MCF 10A (cell line): ENCODE results near the gene PLEKHB1. TPM values are rescaled to one million over a fixed set of nuclear protein-coding genes. Genes with fewer than 3 reads are reported as not detected.

Source experiments
- BruUV-seq: library from RNA; stranded (reverse); fragments of 400-500 nt; replicated peaks from 2 replicates; lab custom pipeline; 2021; lab: Mats Ljungman, UMichigan
- CTCF ChIA-PET: fragments of 300-600 bp; sonication (Branson Sonifier 250); formaldehyde crosslinking; extraction: SDS; loops from one replicate; lab custom pipeline; 2021; ENCODE audit warnings: antibody characterized with exemption, inconsistent platforms; lab: Yijun Ruan, JAX
- POLR2A ChIA-PET: fragments of 300-600, 350-650 bp; sonication (Branson Sonifier 250); formaldehyde crosslinking; extraction: SDS; loops from one replicate; lab custom pipeline; 2020; ENCODE audit warnings: antibody characterized with exemption, inconsistent platforms; lab: Yijun Ruan, JAX
- DNase-seq: peaks from one replicate; pipeline ENCODE4 v3.0.0-alpha.2; 2018; ENCODE audit not compliant: unreplicated experiment
- H3K27ac Mint-ChIP-seq: one replicate; pipeline ENCODE4 v1.8.0; 2022; ENCODE audit warnings: mild to moderate bottlenecking, low read depth, mixed read lengths; ENCODE audit not compliant: unreplicated experiment
- H3K27me3 Mint-ChIP-seq: one replicate; pipeline ENCODE4 v1.8.0; 2022; ENCODE audit warnings: mixed read lengths; ENCODE audit not compliant: insufficient read depth, unreplicated experiment
- H3K36me3 Mint-ChIP-seq: one replicate; pipeline ENCODE4 v1.8.0; 2022; ENCODE audit warnings: mild to moderate bottlenecking, moderate library complexity, mixed read lengths; ENCODE audit not compliant: insufficient read depth, unreplicated experiment
- H3K4me1 Mint-ChIP-seq: one replicate; pipeline ENCODE4 v1.8.0; 2022; ENCODE audit warnings: mixed read lengths; ENCODE audit not compliant: insufficient read depth, unreplicated experiment
- H3K4me3 Mint-ChIP-seq: one replicate; pipeline ENCODE4 v1.8.0; 2022; ENCODE audit warnings: mild to moderate bottlenecking, moderate library complexity, mixed read lengths; ENCODE audit not compliant: unreplicated experiment
- H3K9me3 Mint-ChIP-seq: one replicate; pipeline ENCODE4 v1.8.0; 2022; ENCODE audit warnings: mixed read lengths; ENCODE audit not compliant: unreplicated experiment
- intact Hi-C: fragments of 100-400 bp; cut with micrococcal nuclease; formaldehyde crosslinking; loops from 2 replicates; pipeline ENCODE4 v1.14.1; 2022
- total RNA-seq: library from RNA; stranded (reverse); gene quantifications from 2 replicates; pipeline ENCODE4 v1.2.3, GENCODE V29; 2022
- TF ChIP-seq, protein P1 (sequence below): fragments of 200-600 bp; IDR thresholded peaks from one replicate; pipeline ENCODE4 v1.8.0; 2022; ENCODE audit warnings: antibody characterized with exemption, mild to moderate bottlenecking; ENCODE audit not compliant: unreplicated experiment

PLEKHB1 gene
- total RNA-seq, 1 experiment from 2014 or later = not detected

- ChIA-PET CTCF (interaction anchor here (1.2 kb wide), 1 partner anchor 28 kb away, joined by 7 read pairs; no protein-coding TSS in a partner anchor), POLR2A (interaction anchor here (0.6 to 0.7 kb wide), 2 partner anchors 99 to 227 kb away, joined by 3 to 4 read pairs; no protein-coding TSS in a partner anchor)
- DNase-seq = no peak
- intact Hi-C loops = no loop called here
- TF ChIP-seq, protein P1, sequence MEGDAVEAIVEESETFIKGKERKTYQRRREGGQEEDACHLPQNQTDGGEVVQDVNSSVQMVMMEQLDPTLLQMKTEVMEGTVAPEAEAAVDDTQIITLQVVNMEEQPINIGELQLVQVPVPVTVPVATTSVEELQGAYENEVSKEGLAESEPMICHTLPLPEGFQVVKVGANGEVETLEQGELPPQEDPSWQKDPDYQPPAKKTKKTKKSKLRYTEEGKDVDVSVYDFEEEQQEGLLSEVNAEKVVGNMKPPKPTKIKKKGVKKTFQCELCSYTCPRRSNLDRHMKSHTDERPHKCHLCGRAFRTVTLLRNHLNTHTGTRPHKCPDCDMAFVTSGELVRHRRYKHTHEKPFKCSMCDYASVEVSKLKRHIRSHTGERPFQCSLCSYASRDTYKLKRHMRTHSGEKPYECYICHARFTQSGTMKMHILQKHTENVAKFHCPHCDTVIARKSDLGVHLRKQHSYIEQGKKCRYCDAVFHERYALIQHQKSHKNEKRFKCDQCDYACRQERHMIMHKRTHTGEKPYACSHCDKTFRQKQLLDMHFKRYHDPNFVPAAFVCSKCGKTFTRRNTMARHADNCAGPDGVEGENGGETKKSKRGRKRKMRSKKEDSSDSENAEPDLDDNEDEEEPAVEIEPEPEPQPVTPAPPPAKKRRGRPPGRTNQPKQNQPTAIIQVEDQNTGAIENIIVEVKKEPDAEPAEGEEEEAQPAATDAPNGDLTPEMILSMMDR = no peak
- Mint-ChIP-seq H3K4me1 (no peaks in the 10 kb centered on the region), H3K27me3 (peaks cover 14% of the 10 kb centered on the region), H3K36me3 (no peaks in the 10 kb centered on the region), H3K9me3 (no peaks in the 10 kb centered on the region), H3K4me3 (no peak overlapping the region), H3K27ac (no peak overlapping the region)
- no TSS peak for BruUV-seq
Measured at GRCh38 chr11:73653996-73654395, 7.6 kb downstream of the PLEKHB1 start.

GRCh38 chr11:73654482-73655021 lies 8.2 kb downstream of the PLEKHB1 start:
- TF ChIP-seq, protein P1 = no peak
- H3K27ac Mint-ChIP-seq = no peak overlapping the region
- no peak overlapping the region for H3K4me3 Mint-ChIP-seq
- BruUV-seq = no TSS peak
- ChIA-PET CTCF (interaction anchor here (1.2 to 1.4 kb wide), 2 partner anchors 29 to 303 kb away, joined by 7 to 12 read pairs; no protein-coding TSS in a partner anchor), POLR2A (interaction anchor here (0.6 kb wide), 2 partner anchors 98 to 968 kb away, joined by 3 read pairs; no protein-coding TSS in a partner anchor)
- no peaks in the 10 kb centered on the region for H3K36me3 Mint-ChIP-seq
- H3K27me3 Mint-ChIP-seq = peaks cover 8% of the 10 kb centered on the region
- no peak for DNase-seq
- no peaks in the 10 kb centered on the region for H3K4me1 Mint-ChIP-seq
- H3K9me3 Mint-ChIP-seq = no peaks in the 10 kb centered on the region
- intact Hi-C loops = no loop called here

GRCh38 chr11:73655686-73656085 lies 9.3 kb downstream of the PLEKHB1 start:
- TF ChIP-seq, protein P1 = no peak
- no peaks in the 10 kb centered on the region for H3K36me3 Mint-ChIP-seq
- no TSS peak for BruUV-seq
- H3K4me1 Mint-ChIP-seq = no peaks in the 10 kb centered on the region
- CTCF ChIA-PET = interaction anchor here (0.6 to 1.4 kb wide), 3 partner anchors 120 to 305 kb away, joined by 3 to 12 read pairs (median 4); no protein-coding TSS in a partner anchor
- H3K9me3 Mint-ChIP-seq = no peaks in the 10 kb centered on the region
- no peaks in the 10 kb centered on the region for H3K27me3 Mint-ChIP-seq
- no peak overlapping the region for H3K4me3 Mint-ChIP-seq
- intact Hi-C loops = no loop called here
- POLR2A ChIA-PET = no interaction called here
- DNase-seq = no peak
- H3K27ac Mint-ChIP-seq = no peak overlapping the region

DNA sequence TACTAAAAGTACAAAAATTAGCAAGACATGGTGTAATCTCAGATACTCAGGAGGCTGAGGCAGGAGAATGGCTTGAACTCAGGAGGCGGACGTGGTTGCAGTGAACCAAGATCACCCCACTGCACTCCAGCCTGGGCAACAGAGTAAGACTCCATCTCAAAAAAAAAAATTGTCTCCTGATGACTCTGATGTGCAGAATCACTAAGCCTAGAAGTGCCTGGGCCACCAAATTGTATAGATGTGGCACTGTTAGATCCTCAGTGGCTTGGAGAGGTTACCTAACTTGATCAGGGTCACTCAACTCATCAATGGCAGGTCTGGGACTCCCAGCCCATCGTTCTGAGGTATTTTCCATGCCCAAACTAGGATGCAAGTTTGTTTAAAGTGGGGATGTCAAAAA lies 10.6 kb downstream of the PLEKHB1 start:
- CTCF ChIA-PET = interaction anchor here (1.8 kb wide), 1 partner anchor 177 kb away, joined by 6 read pairs; no protein-coding TSS in a partner anchor
- no peaks in the 10 kb centered on the region for H3K27me3 Mint-ChIP-seq
- POLR2A ChIA-PET = interaction anchor here (1.0 kb wide), 1 partner anchor 20 kb away, joined by 3 read pairs; no protein-coding TSS in a partner anchor
- no peaks in the 10 kb centered on the region for H3K36me3 Mint-ChIP-seq
- H3K4me1 Mint-ChIP-seq = no peaks in the 10 kb centered on the region
- intact Hi-C loops = no loop called here
- BruUV-seq = no TSS peak
- H3K9me3 Mint-ChIP-seq = no peaks in the 10 kb centered on the region
- H3K27ac Mint-ChIP-seq = no peak overlapping the region
- DNase-seq = no peak
- H3K4me3 Mint-ChIP-seq = no peak overlapping the region
- TF ChIP-seq, protein P1 = no peak
